ENCODE measurements around the gene TMEM131L.
A peak's percentile ranks its signal among the peaks of the same experiment; 100 is the strongest.

Gene TMEM131L

DNA sequence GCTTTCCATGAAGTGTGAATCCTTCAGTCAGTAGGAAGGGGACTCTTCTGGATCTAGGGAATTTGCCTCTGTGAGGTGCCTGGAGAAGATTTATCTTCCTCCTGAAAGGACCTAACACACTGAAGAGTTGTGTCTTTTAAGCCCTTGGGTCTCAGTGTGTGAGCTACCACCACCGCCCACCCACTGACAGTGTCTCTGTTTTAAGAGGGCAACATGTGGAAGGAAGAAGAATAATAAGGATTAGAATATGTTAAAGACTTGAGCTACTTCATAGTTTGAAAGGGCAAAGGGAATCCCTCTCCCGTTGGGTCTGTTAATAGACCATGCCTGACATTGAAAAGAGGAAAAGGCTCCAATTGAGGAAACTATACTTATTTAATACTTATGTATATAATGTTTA, 153.7 kb downstream of the TMEM131L start:
- H3K4me3 ChIP-seq (replicated peaks; ENCODE audit: low read depth, low read length): no peak overlapping the region
- DNase-seq (ENCODE audit: extremely low read depth, low read depth): no peak
- no peak for TF ChIP-seq CTCF (IDR thresholded peaks at IDR 0.05; ENCODE audit: low read depth, low read length, missing control alignments)

GRCh38 chr4:153620352-153620751, 154.2 kb downstream of the TMEM131L start:
- TF ChIP-seq CTCF (IDR thresholded peaks at IDR 0.05; ENCODE audit: low read depth, low read length, missing control alignments): no peak
- no peak overlapping the region for H3K4me3 ChIP-seq (replicated peaks; ENCODE audit: low read depth, low read length)
- peak; percentile 38 for DNase-seq (ENCODE audit: extremely low read depth, low read depth)

DNA sequence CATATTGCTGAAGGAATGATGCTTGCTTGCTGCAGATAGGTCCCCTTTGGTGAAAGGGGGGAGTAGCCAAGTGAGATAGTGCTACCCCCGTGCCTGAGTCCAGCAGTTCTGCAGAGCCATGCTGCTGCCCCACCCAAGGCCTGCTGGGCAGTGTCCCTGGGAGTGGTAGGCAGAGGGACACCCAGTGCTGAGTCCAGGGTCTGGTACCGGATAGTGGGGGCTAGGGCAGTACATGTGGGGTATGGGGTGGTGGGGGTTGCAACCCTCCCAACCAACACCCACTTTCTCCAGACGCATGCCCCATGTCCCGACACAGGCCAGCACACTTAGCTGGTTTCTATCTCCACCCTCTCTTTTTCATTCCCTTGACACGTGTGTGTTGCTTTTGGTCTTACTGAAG, 155.9 kb downstream of the TMEM131L start:
- DNase-seq (ENCODE audit: extremely low read depth, low read depth): no peak
- no peak overlapping the region for H3K4me3 ChIP-seq (replicated peaks; ENCODE audit: low read depth, low read length)
- TF ChIP-seq CTCF (IDR thresholded peaks at IDR 0.05; ENCODE audit: low read depth, low read length, missing control alignments): no peak

DNA sequence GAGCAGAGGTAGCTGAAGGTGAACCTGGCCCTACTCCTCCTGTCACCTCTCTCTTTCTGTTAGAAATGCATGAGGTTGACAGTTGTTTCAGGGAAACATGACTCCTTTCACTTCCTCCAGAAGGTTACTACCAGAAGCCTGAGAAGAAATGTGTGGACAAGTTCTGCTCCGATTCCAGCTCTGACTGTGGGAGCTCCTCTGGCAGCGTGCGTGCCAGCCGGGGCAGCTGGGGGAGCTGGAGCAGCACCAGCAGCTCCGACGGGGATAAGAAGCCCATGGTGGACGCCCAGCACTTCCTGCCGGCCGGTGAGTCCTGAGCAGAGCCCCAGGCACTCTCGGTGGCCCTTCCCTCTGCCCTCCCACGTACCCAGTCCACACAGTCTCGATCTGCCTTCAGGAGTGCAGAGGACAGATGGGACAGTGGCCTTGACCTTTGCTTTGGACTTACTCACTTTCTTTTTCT, 156.6 kb downstream of the TMEM131L start:
- DNase-seq (ENCODE audit: extremely low read depth, low read depth): no peak
- no peak overlapping the region for H3K4me3 ChIP-seq (replicated peaks; ENCODE audit: low read depth, low read length)
- TF ChIP-seq CTCF (IDR thresholded peaks at IDR 0.05; ENCODE audit: low read depth, low read length, missing control alignments): no peak

- TF ChIP-seq CTCF (IDR thresholded peaks at IDR 0.05; ENCODE audit: low read depth, low read length, missing control alignments): no peak
- DNase-seq (ENCODE audit: extremely low read depth, low read depth): no peak
- no peak overlapping the region for H3K4me3 ChIP-seq (replicated peaks; ENCODE audit: low read depth, low read length)
Measured at GRCh38 chr4:153623491-153623890, 157.3 kb downstream of the TMEM131L start.

- TF ChIP-seq CTCF (IDR thresholded peaks at IDR 0.05; ENCODE audit: low read depth, low read length, missing control alignments): no peak
- no peak overlapping the region for H3K4me3 ChIP-seq (replicated peaks; ENCODE audit: low read depth, low read length)
- no peak for DNase-seq (ENCODE audit: extremely low read depth, low read depth)
Measured at GRCh38 chr4:153628796-153629315, 162.7 kb downstream of the TMEM131L start.

GRCh38 chr4:153629776-153630175, 163.6 kb downstream of the TMEM131L start:
- no peak for TF ChIP-seq CTCF (IDR thresholded peaks at IDR 0.05; ENCODE audit: low read depth, low read length, missing control alignments)
- no peak for DNase-seq (ENCODE audit: extremely low read depth, low read depth)

More at GRCh38 chr4:153629776-153630175, 163.6 kb downstream of the TMEM131L start:
- H3K4me3 ChIP-seq (replicated peaks; ENCODE audit: low read depth, low read length): no peak overlapping the region
